ENCODE measurements around the gene SPP1. TPM values are rescaled to one million over a fixed set of nuclear protein-coding genes. Genes with fewer than 3 reads are reported as not detected.

SPP1 gene
- total RNA-seq, 4 donors from 2014 or later, result 1.9 to 57.0 (median 7.4) TPM

DNA sequence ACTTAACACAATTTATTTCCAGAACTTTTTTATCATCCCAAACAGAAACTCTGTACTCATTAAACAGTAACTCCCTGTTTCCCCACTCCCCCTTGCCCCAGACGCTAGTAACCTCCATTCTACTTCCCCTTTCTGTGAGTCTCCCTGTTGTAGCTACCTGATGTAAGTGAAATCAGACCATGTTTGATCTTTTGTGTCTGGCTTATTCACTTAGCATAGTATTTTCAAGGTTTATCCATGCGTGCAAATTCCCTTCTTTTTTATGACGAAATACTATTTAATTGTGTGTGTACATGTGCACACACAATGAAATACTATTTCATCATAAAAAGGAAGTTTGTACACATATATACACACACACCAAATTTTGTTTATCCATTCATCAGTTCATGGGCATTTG lies 37.1 kb downstream of the SPP1 start:
- no peak for TF ChIP-seq POLR2A (IDR thresholded peaks at IDR 0.05)
- TF ChIP-seq, protein P1, sequence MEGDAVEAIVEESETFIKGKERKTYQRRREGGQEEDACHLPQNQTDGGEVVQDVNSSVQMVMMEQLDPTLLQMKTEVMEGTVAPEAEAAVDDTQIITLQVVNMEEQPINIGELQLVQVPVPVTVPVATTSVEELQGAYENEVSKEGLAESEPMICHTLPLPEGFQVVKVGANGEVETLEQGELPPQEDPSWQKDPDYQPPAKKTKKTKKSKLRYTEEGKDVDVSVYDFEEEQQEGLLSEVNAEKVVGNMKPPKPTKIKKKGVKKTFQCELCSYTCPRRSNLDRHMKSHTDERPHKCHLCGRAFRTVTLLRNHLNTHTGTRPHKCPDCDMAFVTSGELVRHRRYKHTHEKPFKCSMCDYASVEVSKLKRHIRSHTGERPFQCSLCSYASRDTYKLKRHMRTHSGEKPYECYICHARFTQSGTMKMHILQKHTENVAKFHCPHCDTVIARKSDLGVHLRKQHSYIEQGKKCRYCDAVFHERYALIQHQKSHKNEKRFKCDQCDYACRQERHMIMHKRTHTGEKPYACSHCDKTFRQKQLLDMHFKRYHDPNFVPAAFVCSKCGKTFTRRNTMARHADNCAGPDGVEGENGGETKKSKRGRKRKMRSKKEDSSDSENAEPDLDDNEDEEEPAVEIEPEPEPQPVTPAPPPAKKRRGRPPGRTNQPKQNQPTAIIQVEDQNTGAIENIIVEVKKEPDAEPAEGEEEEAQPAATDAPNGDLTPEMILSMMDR (IDR thresholded peaks at IDR 0.05), result no peak
- intact Hi-C loops (cut with DNase I; ENCODE audit: low total_unique reads), result no loop called here
- WGBS, 2 donors, result 77 to 92% methylated on average over 3 of the region's 3 CpGs
- no peak overlapping the region for H3K4me3 ChIP-seq (ENCODE audit: low read depth, poor library complexity, severe bottlenecking)
- DNase-seq (ENCODE audit: low spot score in 2 of 2), result no peak

DNA sequence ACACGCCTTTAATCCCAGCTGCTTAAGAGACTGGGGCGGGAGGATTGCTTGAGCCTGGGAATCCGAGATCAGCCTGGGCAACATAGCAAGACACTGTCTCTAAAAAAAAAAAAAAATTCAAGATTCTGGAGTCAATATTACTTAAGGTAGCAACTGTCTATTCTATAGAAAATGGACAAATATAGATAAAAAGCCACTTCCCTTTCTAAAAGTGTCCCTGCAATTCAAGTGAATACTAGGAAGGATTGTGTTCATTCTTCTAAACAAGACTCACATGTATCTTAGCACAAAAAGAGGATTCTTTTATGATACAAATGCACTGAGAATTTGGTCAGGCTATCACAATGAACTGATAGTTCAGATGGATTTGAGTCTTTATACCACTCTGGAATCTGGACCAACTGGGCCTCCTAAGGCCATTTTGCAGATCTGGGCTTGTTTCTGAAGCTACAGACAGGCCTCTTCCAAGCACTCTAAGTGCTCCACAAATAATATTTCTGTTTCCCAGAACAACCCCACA lies 38.9 kb downstream of the SPP1 start:
- 46 to 68% methylated on average over 3 of the region's 3 CpGs for WGBS, 2 donors
- intact Hi-C loops (cut with DNase I; ENCODE audit: low total_unique reads), result no loop called here
- no peak for DNase-seq (ENCODE audit: low spot score in 2 of 2)
- no peak overlapping the region for H3K4me3 ChIP-seq (ENCODE audit: low read depth, poor library complexity, severe bottlenecking)
- no peak for TF ChIP-seq POLR2A (IDR thresholded peaks at IDR 0.05)
- TF ChIP-seq, protein P1 (IDR thresholded peaks at IDR 0.05), result no peak

DNA sequence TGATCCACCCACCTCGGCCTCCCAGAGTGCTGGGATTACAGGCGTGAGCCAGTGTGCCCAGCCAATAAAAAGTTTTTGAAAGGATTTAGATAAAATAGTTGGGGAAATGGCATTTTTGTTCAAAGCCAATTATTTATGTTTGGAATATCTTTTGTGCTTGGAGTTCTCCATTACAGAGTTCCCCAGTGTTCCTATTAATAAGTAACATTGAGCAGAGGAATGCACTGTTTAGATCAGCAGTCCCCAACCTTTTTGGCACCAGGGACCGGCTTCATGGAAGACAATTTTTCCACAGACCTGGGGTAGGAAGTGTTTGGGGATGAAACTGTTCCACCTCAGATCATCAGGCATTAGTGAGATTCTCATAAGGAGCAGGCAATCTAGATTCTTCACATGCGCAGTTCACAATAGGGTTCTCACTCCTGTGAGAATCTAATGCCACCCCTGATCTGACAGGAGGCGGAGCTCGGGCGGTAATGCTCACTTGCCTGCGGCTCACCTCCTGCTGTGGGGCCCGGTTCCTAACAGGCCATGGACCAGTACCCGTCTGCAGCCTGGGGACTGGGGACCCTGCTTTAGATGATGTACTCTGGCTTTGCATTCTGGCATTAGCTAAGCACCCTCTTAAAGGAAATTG lies 40.3 kb downstream of the SPP1 start:
- TF ChIP-seq, protein P1 (IDR thresholded peaks at IDR 0.05), result no peak
- no peak for TF ChIP-seq POLR2A (IDR thresholded peaks at IDR 0.05)
- 95 to 96% methylated on average over 10 of the region's 10 CpGs for WGBS, 2 donors
- H3K4me3 ChIP-seq (ENCODE audit: low read depth, poor library complexity, severe bottlenecking), result no peak overlapping the region
- intact Hi-C loops (cut with DNase I; ENCODE audit: low total_unique reads), result no loop called here
- DNase-seq (ENCODE audit: low spot score in 2 of 2), result no peak

DNA sequence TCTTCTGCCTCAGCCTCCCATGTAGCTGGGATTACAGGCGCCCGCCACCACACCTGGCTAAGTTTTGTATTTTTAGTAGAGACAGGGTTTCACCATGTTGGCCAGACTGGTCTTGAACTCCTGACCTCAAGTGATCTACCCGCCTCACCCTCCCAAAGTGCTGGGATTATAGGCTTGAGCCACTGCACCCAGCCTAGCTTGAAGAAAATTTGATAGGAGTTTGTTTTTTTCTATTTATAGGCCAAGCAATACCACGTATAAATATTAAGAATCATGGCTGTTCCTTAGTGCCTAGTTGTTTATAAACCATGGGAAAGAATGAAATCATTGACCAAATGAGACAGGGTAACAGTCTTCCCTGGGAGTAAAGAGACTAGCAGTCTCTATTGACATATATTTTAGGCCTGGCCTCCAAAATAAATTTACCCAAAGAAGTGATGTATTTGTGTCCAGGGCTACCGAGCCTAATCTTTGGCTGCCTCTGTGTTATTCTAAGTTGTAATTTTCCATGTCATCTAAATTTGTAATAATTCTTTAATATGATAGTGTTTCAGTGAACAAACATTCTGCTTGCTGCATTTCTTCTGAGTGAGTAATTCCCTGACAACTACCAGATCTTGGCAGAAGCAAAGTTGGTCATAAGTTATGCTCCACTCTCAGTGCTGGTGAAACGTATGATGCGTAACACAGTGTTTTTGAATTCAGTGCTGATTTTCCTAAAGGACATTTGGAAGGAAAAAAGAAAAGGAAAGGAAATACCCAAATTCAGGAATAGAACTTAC lies 42.2 kb downstream of the SPP1 start:
- H3K4me3 ChIP-seq (ENCODE audit: low read depth, poor library complexity, severe bottlenecking), result no peak overlapping the region
- WGBS, 2 donors, result 54 to 60% methylated on average over 7 of the region's 7 CpGs
- intact Hi-C loops (cut with DNase I; ENCODE audit: low total_unique reads), result no loop called here
- peak in 1 of 2 donors; percentile 41 for DNase-seq (ENCODE audit: low spot score in 2 of 2)
- no peak for TF ChIP-seq POLR2A (IDR thresholded peaks at IDR 0.05)

DNA sequence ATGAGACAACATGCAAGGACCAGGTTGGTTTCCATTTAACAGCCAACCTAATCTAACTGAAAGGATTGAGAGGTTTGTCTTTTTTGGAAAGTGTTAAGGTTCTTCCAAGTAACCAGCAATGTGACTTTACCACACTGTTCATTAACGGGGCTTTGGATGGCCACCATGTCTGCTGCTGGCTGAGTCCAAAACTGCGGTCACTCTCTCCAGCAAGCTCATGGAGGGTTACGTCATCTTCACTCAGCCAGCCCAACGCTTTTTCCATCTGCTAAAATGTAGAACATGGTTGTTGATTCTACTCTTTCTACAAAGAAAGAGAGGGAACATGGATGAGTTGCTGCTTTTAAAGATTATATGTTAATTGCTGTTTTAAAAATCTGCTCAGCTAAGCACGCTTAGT lies 43.0 kb downstream of the SPP1 start:
- peak in 1 of 2 donors; percentile 45 for DNase-seq (ENCODE audit: low spot score in 2 of 2)
- intact Hi-C loops (cut with DNase I; ENCODE audit: low total_unique reads), result no loop called here
- H3K4me3 ChIP-seq (ENCODE audit: low read depth, poor library complexity, severe bottlenecking), result no peak overlapping the region
- 72% methylated on average over 5 of the region's 5 CpGs for WGBS, 2 donors
- TF ChIP-seq, protein P1 (IDR thresholded peaks at IDR 0.05), result no peak
- no peak for TF ChIP-seq POLR2A (IDR thresholded peaks at IDR 0.05)

DNA sequence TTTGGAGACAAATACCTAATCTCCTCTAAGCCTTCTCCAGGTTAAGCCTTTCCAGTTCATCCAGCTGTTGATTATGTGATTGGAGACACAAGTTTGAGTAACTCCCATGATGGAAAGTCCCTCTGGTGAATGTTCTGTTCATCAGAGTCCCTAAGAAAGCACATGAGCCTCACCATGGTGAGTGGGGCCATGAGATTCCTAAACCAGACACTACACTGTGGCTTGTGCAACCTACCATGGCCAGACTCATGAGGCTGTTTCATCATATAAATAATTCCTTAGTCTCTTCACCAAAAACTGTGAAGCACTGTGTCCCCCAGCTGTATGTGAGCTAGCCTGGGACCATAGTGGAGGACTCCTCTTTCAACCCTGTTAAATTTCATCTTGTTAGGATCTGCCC lies 46.3 kb downstream of the SPP1 start:
- TF ChIP-seq, protein P1 (IDR thresholded peaks at IDR 0.05), result no peak
- TF ChIP-seq POLR2A (IDR thresholded peaks at IDR 0.05), result no peak
- intact Hi-C loops (cut with DNase I; ENCODE audit: low total_unique reads), result no loop called here
- H3K4me3 ChIP-seq (ENCODE audit: low read depth, poor library complexity, severe bottlenecking), result no peak overlapping the region
- no peak for DNase-seq (ENCODE audit: low spot score in 2 of 2)
